ENCODE data around the gene SMC1B.
"Not testable (repeated sequence)": the region's sequence is repeated elsewhere in the genome, so short reads cannot be mapped to it uniquely, and the experiment has no call there.

SMC1B gene

GRCh38 chr22:45399712-45400445, 13.5 kb downstream of the SMC1B start:
- H3K27ac ChIP-seq (ENCODE audit: insufficient read depth, low read length, poor library complexity, severe bottlenecking) = no peak overlapping the region
- H3K4me3 ChIP-seq (ENCODE audit: insufficient read depth, low read depth, low read length, poor library complexity, severe bottlenecking) = no peak overlapping the region
- H3K27me3 ChIP-seq (replicated peaks; ENCODE audit: control insufficient read depth, insufficient read depth, low read length, poor library complexity, severe bottlenecking) = no peaks in the 10 kb centered on the region
- H3K9me3 ChIP-seq (ENCODE audit: control insufficient read depth, low read length) = no peaks in the 10 kb centered on the region
- DNase-seq = no peak
- no peaks in the 10 kb centered on the region for H3K4me1 ChIP-seq (ENCODE audit: control insufficient read depth, insufficient read depth, low read length, poor library complexity, severe bottlenecking)
- no peaks in the 10 kb centered on the region for H3K36me3 ChIP-seq (ENCODE audit: control insufficient read depth, insufficient read depth, low read length)

DNA sequence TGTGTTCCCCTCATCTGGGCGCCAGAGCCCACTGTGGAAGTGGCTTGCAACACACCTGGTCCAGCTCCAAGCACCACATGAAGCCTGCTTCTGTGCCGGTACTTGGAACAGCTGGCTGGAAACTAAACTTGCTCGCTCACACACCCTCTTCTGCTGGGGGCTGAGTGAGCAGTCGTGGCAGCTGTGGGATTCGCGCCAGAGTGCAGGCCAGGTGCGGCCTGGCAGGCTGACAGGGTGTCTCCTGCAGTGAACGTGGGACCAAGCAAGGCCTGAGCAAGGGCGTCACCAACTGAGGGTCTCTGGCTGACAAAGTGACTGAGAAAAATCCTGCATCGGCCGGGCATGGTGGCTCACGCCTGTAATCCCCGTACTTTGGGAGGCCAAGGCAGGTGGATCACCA, 15.2 kb downstream of the SMC1B start:
- Histone ChIP-seq H3K27me3 (replicated peaks; ENCODE audit: control insufficient read depth, insufficient read depth, low read length, poor library complexity, severe bottlenecking) (no peaks in the 10 kb centered on the region), H3K4me3 (ENCODE audit: insufficient read depth, low read depth, low read length, poor library complexity, severe bottlenecking) (no peak overlapping the region)

DNA sequence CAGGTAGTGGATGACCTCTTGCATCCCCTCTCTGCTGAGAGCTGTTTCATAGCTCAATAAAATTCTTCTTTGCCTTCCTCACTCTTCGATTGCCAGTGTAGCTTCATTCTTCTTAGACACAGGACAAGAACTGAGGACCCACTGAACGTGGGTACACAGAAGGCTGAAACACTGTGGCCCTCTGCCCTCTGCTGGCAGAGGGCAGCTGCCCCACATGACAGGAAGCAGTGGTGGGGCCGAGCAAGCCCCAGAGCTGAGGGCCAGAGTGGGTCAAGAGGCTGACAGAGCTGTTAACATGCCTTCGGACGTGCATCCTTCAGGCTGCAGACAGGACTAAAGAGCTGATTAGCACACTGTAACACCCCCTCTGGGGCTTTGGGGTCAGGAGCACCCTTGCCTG, 15.6 kb downstream of the SMC1B start:
- DNase-seq = no peak
- H3K4me3 ChIP-seq (ENCODE audit: insufficient read depth, low read depth, low read length, poor library complexity, severe bottlenecking) = no peak overlapping the region
- H3K36me3 ChIP-seq (ENCODE audit: control insufficient read depth, insufficient read depth, low read length) = no peaks in the 10 kb centered on the region
- no peak overlapping the region for H3K27ac ChIP-seq (ENCODE audit: insufficient read depth, low read length, poor library complexity, severe bottlenecking)
- H3K9me3 ChIP-seq (ENCODE audit: control insufficient read depth, low read length) = no peaks in the 10 kb centered on the region
- no peaks in the 10 kb centered on the region for H3K27me3 ChIP-seq (replicated peaks; ENCODE audit: control insufficient read depth, insufficient read depth, low read length, poor library complexity, severe bottlenecking)
- no peaks in the 10 kb centered on the region for H3K4me1 ChIP-seq (ENCODE audit: control insufficient read depth, insufficient read depth, low read length, poor library complexity, severe bottlenecking)

More for the DNA sequence above, 15.2 kb downstream of the SMC1B start:
- no peaks in the 10 kb centered on the region for H3K9me3 ChIP-seq (ENCODE audit: control insufficient read depth, low read length)
- H3K4me1 ChIP-seq (ENCODE audit: control insufficient read depth, insufficient read depth, low read length, poor library complexity, severe bottlenecking) = no peaks in the 10 kb centered on the region
- H3K27ac ChIP-seq (ENCODE audit: insufficient read depth, low read length, poor library complexity, severe bottlenecking) = no peak overlapping the region
- DNase-seq = no peak
- no peaks in the 10 kb centered on the region for H3K36me3 ChIP-seq (ENCODE audit: control insufficient read depth, insufficient read depth, low read length)

DNA sequence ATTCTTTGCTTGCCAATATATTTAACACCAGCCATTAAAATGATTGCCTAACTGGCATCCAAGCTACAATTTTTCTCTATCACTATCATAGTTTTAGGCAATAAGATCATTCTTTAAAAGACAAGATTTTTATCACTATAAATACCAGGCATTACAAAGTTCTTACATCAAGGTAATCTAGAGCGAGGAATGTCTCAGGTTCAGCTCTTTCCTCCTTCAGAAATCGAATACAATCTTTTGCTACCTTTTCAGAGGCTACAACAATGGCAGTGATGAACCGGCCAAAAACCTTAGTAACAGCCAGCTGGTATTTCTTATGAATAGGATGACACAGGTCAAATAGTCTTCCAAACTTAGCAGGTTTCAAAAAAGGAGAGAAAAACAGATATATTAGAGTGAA, 23.9 kb downstream of the SMC1B start:
- DNase-seq = no peak
- Histone ChIP-seq H3K9me3 (ENCODE audit: control insufficient read depth, low read length) (no peaks in the 10 kb centered on the region), H3K4me1 (ENCODE audit: control insufficient read depth, insufficient read depth, low read length, poor library complexity, severe bottlenecking) (no peaks in the 10 kb centered on the region), H3K27me3 (replicated peaks; ENCODE audit: control insufficient read depth, insufficient read depth, low read length, poor library complexity, severe bottlenecking) (no peaks in the 10 kb centered on the region), H3K27ac (ENCODE audit: insufficient read depth, low read length, poor library complexity, severe bottlenecking) (no peak overlapping the region), H3K4me3 (ENCODE audit: insufficient read depth, low read depth, low read length, poor library complexity, severe bottlenecking) (no peak overlapping the region), H3K36me3 (ENCODE audit: control insufficient read depth, insufficient read depth, low read length) (no peaks in the 10 kb centered on the region)

DNA sequence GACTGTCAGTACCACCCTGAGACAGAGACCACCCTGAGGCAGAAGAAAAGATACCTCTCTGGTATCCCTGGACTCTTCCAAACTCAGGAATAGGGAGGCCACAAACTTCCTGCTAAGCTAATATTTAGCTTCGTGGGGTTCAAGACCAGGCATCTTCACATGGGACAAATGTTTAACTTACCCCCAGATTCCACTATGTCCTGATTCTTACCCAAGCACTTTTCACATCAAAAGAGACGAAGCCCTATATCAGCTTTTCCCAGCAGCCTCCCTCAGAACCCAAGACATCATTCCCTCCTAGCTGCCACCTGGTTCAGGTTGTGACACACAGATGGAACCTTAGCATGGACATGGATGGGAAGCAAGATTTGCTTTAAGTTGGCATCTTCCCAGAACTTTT, 32.1 kb downstream of the SMC1B start:
- no peaks in the 10 kb centered on the region for H3K9me3 ChIP-seq (ENCODE audit: control insufficient read depth, low read length)
- no peak overlapping the region for H3K4me3 ChIP-seq (ENCODE audit: insufficient read depth, low read depth, low read length, poor library complexity, severe bottlenecking)
- no peaks in the 10 kb centered on the region for H3K27me3 ChIP-seq (replicated peaks; ENCODE audit: control insufficient read depth, insufficient read depth, low read length, poor library complexity, severe bottlenecking)
- H3K4me1 ChIP-seq (ENCODE audit: control insufficient read depth, insufficient read depth, low read length, poor library complexity, severe bottlenecking) = no peaks in the 10 kb centered on the region
- DNase-seq = no peak
- no peaks in the 10 kb centered on the region for H3K36me3 ChIP-seq (ENCODE audit: control insufficient read depth, insufficient read depth, low read length)
- no peak overlapping the region for H3K27ac ChIP-seq (ENCODE audit: insufficient read depth, low read length, poor library complexity, severe bottlenecking)

DNA sequence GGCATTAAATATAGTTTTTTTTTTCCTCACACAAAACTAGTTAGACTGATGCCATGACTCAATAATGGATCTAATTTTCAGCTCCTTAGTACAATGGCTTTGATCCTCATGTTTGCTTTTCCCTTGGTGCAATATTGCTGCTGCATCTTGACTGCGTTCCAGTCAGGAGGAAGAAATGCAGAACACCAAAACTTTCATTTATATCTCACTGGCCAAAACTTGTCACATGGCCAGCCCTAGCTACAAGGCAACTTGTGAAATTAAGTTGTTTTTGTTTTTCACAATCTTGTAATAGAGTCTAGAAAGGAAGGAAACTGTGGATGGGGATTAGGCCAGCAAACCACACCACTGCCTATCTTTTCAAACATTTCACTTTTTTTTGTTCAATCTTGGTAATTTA, 36.7 kb downstream of the SMC1B start:
- no peaks in the 10 kb centered on the region for H3K27me3 ChIP-seq (replicated peaks; ENCODE audit: control insufficient read depth, insufficient read depth, low read length, poor library complexity, severe bottlenecking)
- no peak overlapping the region for H3K4me3 ChIP-seq (ENCODE audit: insufficient read depth, low read depth, low read length, poor library complexity, severe bottlenecking)
- no peaks in the 10 kb centered on the region for H3K36me3 ChIP-seq (ENCODE audit: control insufficient read depth, insufficient read depth, low read length)
- DNase-seq = no peak
- no peaks in the 10 kb centered on the region for H3K4me1 ChIP-seq (ENCODE audit: control insufficient read depth, insufficient read depth, low read length, poor library complexity, severe bottlenecking)
- H3K27ac ChIP-seq (ENCODE audit: insufficient read depth, low read length, poor library complexity, severe bottlenecking) = no peak overlapping the region
- no peaks in the 10 kb centered on the region for H3K9me3 ChIP-seq (ENCODE audit: control insufficient read depth, low read length)

DNA sequence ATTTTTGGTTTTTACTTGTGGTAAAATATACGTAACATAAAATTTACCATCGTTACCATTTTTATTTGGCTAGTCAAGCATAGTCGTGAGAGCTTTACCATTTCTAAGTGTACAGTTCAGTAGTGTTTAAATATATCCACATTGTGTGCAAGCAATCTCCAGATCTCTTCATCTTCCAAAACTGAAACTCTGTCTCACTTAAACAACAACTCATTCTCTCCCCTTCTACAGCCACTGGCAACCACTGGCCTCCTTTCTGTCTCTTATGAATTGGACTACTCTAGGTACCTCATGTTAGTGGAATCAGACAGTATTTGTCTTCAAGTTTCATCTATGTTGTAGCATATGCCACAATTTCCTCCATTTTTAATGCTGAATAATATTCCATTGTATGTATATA, 37.4 kb downstream of the SMC1B start:
- no peaks in the 10 kb centered on the region for H3K36me3 ChIP-seq (ENCODE audit: control insufficient read depth, insufficient read depth, low read length)
- H3K27me3 ChIP-seq (replicated peaks; ENCODE audit: control insufficient read depth, insufficient read depth, low read length, poor library complexity, severe bottlenecking) = no peaks in the 10 kb centered on the region
- DNase-seq = no peak
- no peak overlapping the region for H3K4me3 ChIP-seq (ENCODE audit: insufficient read depth, low read depth, low read length, poor library complexity, severe bottlenecking)
- no peaks in the 10 kb centered on the region for H3K4me1 ChIP-seq (ENCODE audit: control insufficient read depth, insufficient read depth, low read length, poor library complexity, severe bottlenecking)
- no peak overlapping the region for H3K27ac ChIP-seq (ENCODE audit: insufficient read depth, low read length, poor library complexity, severe bottlenecking)
- H3K9me3 ChIP-seq (ENCODE audit: control insufficient read depth, low read length) = no peaks in the 10 kb centered on the region

DNA sequence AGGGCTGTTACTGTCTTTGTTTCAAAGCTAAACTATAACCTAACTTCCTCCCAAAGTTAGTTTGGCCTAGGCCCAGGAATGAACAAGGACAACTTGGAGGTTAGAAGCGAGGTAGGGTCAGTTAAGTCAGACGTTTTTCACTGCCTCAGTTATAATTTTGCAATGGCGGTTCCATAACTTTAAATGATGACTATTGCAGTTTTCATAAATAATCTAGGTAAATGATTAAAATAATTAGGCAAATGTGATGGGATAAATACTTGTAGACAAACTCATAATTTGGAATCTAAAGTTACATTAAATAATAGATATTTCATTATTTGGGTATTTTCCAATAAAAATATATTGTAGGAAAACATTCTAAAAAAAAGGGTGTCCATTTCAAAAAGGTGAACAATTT, 39.8 kb downstream of the SMC1B start:
- H3K4me1 ChIP-seq (ENCODE audit: control insufficient read depth, insufficient read depth, low read length, poor library complexity, severe bottlenecking); H3K4me3 ChIP-seq (ENCODE audit: insufficient read depth, low read depth, low read length, poor library complexity, severe bottlenecking); H3K36me3 ChIP-seq (ENCODE audit: control insufficient read depth, insufficient read depth, low read length); DNase-seq; H3K9me3 ChIP-seq (ENCODE audit: control insufficient read depth, low read length); H3K27me3 ChIP-seq (replicated peaks; ENCODE audit: control insufficient read depth, insufficient read depth, low read length, poor library complexity, severe bottlenecking); H3K27ac ChIP-seq (ENCODE audit: insufficient read depth, low read length, poor library complexity, severe bottlenecking): not testable (repeated sequence)

- Histone ChIP-seq H3K36me3 (ENCODE audit: control insufficient read depth, insufficient read depth, low read length) (no peaks in the 10 kb centered on the region), H3K4me1 (ENCODE audit: control insufficient read depth, insufficient read depth, low read length, poor library complexity, severe bottlenecking) (no peaks in the 10 kb centered on the region), H3K4me3 (ENCODE audit: insufficient read depth, low read depth, low read length, poor library complexity, severe bottlenecking) (no peak overlapping the region)
Observed at GRCh38 chr22:45366713-45367112, 46.7 kb downstream of the SMC1B start.

DNA sequence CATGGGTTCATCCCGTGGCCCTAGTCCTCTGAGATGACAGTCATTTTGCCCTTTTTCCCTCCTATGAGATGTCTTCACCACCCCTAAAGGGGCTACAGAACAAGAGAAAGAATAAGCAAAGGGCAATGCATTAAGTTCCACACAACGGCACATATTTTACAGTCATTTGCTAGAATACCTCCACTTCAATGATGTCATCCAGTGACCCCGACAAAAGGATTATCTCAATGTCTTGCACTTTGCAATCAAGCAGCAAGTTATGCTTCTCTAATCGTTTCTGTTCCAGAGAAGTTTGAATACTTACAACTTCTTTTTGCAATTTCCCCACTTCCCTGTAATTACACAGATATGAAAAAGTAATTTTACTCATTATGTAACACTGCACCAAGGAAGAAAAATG, 53.8 kb downstream of the SMC1B start:
- DNase-seq = no peak
- Histone ChIP-seq H3K4me3 (ENCODE audit: insufficient read depth, low read depth, low read length, poor library complexity, severe bottlenecking) (no peak overlapping the region), H3K27me3 (replicated peaks; ENCODE audit: control insufficient read depth, insufficient read depth, low read length, poor library complexity, severe bottlenecking) (no peaks in the 10 kb centered on the region), H3K4me1 (ENCODE audit: control insufficient read depth, insufficient read depth, low read length, poor library complexity, severe bottlenecking) (no peaks in the 10 kb centered on the region), H3K27ac (ENCODE audit: insufficient read depth, low read length, poor library complexity, severe bottlenecking) (no peak overlapping the region), H3K9me3 (ENCODE audit: control insufficient read depth, low read length) (no peaks in the 10 kb centered on the region), H3K36me3 (ENCODE audit: control insufficient read depth, insufficient read depth, low read length) (no peaks in the 10 kb centered on the region)

More at GRCh38 chr22:45366713-45367112, 46.7 kb downstream of the SMC1B start:
- Histone ChIP-seq H3K27ac (ENCODE audit: insufficient read depth, low read length, poor library complexity, severe bottlenecking) (no peak overlapping the region), H3K9me3 (ENCODE audit: control insufficient read depth, low read length) (no peaks in the 10 kb centered on the region), H3K27me3 (replicated peaks; ENCODE audit: control insufficient read depth, insufficient read depth, low read length, poor library complexity, severe bottlenecking) (no peaks in the 10 kb centered on the region)
- DNase-seq = no peak

Measured in effector memory CD4-positive, alpha-beta T cell (primary cell).